CD4-positive, alpha-beta T cell treated with Interleukin-4 for 4 hours (primary cell): Measurements from ENCODE around the gene IL1RL1.
"Not testable (repeated sequence)": the region's sequence is repeated elsewhere in the genome, so short reads cannot be mapped to it uniquely, and the experiment has no call there.

Experiments used
- DNase-seq: peaks from one replicate; pipeline ENCODE4 v3.0.0-alpha.2; 2020

IL1RL1 gene

DNA sequence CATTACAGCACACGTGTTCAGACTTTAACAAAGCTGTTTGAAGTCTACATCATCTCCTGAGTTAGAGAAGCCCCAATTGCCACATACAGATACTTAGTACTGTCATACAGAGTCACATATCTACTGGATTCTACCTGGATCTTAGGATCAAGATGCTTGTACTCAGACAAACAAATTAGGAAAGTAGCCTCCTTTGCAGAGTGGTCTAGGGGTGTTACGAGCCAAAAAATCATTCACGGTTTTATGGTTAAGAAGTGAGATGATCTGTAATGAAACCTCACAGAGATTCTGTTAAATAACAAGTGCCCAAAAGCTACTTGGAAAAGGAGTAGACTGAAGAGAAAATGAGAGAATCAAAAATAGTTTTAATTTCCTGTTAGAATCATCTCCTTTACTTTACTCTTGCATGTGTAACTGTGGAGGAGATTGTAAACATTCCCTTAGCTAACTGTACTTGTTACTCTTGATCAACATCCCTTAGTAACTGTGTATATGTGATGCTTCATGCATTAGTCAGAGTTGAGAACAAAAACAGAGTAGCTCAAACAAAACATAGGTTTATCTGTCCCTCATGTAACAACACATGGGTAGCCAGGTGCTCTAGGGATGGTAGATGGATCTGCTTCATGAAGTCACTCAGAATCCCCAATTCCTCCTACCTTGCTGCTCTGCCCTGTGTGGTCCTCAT, 16.4 kb upstream of the IL1RL1 start:
- no peak for DNase-seq

DNA sequence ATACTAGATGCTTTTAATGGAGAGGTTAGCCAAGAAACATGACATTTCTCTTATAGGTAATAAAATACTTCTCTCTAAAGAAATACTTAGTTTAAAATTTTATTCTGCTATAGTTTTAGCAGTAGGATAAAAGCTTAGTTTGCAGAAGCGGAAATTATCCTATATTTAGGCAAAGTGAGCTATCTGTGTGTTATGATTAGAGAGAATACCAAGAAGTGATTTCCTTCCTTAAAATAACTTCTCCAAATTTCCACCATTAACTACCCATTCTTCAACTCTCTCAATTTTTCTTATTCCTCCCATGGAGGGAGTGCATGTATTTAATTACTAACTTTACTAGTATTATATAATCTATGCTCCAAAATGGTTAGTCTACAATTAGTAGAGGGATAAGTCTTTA, 15.8 kb upstream of the IL1RL1 start:
- DNase-seq = no peak

DNA sequence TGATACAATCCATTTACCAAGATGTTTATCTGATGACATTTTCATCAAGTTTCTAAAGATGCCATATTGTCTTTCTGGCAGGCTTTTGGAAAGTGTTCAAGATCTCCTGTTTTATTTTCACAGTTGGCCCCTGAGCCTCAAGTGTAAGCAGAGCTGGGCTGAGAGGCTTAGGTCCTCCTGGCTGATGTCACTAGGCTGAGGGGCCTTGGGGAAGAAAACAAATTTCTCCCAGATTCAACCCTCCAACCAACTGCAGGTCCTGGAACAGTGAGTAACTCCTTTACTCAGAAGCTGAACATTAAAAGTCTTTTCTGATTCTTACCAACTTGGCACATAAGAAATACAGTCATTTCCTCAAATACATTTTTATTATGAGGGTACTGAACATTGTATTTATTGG, 14.9 kb upstream of the IL1RL1 start:
- DNase-seq = no peak

DNA sequence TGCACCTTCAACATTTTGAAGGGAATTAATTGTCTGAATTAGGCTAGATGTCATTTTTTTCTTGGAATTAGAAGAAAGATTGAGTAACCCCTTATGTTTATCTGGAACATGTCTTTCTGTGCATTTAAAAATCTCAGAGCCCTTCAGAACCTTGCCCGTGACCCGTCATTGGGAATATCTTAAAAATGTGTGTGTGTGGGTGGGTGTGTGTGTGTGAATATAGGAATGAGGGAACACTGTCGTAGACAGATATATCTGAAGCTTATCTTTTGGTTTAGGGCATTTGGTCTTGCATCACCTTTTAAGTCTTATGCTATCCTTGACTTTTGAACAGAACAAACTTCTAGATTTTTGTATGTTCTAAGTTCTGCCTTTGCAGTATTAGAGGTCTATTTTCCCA, 13.5 kb upstream of the IL1RL1 start:
- no peak for DNase-seq

DNA sequence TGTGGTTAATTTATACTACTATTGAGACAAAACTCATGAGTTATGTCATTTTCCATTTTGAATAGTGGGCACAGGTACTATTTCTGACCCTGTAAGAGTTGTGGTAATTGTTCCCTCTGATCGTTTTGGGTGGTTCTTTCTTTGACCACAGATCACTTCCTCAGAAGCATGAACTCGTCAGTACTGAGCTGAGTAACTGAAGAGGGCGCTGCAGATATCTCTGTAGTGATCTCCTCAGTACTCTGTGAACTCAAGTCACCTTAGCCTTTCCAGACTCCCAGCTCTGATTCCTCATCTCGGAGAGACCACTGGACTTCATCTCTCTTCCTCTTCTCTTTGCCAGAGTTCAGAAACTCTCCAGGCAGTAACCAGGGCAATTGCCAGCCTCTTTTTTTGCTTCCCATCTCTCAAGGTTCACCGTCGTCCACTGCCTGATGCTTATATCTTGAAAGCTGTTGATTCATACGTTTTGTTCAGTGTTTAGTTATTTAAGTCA, 9.4 kb upstream of the IL1RL1 start:
- DNase-seq = peak; percentile 66

DNA sequence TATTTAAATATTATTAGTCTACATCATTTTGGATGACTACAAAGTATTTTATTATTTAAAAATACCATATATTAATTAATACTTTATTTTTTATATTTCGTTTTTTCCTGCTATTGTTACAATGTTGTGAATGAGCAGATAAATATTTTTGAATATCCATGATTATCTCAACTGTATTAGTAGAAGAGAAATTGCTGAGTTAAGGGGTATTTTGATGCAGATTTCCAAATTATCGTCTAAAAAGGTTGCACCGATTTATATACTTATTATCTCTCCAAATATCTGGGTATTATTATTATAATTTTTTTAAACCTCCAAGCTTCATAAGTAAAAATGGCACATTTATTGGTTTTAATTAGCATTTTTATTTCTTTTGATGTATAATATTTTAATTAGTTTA, 8.9 kb upstream of the IL1RL1 start:
- no peak for DNase-seq

DNA sequence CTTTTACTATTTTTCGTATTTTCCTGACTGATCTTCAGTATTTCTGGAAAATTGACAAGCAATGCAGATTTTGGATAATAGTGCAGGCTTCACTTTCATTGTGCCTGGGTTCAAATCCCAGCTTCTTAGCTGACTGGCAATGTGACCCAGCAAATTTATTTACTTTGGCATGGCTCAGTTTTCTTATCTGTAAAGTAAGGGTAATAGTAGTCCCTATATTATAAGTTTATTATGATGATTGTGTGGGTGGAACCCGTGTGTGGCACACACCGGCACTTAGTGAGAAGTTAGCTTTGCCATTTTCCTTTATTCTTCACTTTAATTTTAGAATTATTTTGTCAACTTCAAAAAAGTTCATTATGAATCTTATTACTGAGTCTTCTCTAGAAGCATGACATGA, 7.8 kb upstream of the IL1RL1 start:
- DNase-seq = no peak

DNA sequence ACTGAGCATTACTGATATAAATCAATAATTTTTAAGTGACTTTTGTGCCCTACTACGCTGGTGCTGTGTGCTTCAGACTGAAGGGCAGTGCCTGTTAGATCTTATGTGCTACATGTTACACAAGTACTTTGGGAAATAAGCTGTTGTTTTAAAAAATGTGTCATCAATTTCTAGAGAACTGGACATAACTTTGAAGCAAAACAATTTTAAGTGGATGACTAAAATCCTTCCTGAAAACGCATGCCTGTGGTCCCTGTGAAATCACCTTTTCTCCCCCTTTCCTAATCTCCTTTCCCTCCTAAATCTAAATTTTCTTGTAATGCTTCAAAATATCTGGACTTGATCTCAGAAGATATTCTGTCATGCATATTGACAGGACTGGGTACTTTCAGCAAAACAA, 7.1 kb upstream of the IL1RL1 start:
- DNase-seq = no peak

DNA sequence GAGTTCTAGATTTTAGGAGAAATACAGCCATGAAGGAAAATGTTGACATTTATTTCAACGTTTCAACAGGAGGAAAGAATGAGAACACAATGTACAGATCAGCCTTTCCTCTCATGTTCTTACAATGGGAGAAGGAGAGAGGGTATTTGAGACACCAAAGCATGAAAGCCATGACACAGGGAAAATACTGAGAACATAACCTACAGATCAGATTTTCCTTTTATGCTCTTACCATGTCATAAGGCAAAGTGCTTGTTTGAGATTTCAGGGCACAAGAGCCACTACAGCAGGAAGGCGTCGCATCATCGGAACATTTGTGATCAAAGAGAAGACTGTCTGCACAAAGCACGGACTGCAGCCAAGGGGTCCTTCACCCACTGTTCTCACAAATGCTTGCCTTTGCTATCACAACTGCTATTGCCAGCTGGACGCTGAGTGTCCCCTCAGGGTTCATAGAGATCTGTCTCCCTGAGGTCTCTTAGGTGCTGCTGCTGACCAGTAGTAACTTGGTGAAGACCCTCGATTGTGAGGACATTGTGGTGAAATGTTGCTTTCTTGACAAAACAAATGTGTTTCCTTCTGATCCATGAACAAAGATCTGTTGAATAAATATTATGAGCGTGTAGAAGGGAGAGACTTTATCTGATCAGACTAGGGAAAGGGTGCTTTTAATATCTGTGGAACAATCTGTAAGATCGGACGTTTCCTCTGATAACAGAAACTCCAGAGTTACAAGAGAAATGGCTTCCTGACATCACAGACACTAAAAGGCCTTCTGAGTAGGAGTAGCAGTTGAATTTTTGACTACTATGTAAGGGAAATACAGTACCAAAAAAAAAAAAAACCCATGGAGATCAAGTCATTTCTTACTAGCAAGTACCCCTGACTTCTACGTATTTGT, 6.4 kb upstream of the IL1RL1 start:
- DNase-seq = no peak

DNA sequence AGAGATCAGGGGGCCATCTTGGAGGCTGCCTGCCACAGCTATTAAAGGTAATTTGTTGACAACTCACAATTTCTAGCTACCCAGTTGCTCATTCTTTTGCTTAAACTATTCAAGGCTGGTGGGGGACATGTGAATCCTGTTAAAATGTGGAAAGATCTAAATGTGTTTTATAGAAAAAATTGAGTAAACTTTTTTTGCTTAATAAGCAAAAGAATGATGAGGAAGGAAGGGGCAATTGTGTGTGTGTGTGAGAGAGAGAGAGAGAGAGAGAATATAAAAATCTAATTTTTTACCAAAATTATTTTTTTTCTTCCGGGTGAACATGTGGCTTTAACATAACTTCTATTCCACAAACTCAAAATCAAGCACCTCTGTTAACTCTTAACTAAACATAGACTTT, 5.2 kb upstream of the IL1RL1 start:
- DNase-seq = no peak

DNA sequence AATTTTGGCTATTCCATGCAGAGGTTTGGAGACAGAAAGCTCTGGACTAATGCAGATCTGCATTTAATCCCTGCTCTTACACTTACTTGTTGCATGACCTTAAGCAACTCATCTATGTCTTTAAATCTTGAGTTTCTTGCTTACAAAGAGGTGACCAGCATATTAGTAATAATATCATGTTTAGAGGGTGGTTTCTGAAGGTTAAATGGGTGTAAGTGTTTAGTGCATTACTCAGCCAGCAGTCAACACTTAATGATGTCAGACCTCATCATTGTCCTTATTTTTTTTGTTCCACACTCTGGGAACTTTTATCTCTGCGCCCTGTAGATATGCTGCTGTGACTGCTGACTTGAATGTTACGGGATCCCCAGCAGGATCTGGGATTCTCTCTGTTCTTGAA, 1.7 kb downstream of the IL1RL1 start:
- DNase-seq = no peak

DNA sequence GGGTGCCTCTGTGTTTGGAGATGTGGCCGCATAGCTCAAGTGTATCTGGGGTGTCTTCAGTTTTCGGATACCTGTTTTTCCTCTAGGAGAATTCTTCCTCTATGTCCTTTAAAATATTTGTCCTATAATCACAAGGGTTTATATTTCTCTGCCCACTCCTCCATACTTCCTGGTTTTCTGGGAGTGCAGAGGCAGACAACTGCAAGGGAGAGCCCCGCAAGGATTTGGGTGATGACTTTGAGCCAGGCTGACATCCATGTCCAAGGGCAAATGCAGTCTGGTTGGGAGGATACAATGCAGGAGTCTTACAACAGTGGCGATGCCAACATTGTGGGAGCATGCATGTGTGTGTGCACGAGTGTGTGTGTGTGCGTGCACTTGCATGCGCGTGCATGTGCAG, 2.1 kb downstream of the IL1RL1 start:
- no peak for DNase-seq

DNA sequence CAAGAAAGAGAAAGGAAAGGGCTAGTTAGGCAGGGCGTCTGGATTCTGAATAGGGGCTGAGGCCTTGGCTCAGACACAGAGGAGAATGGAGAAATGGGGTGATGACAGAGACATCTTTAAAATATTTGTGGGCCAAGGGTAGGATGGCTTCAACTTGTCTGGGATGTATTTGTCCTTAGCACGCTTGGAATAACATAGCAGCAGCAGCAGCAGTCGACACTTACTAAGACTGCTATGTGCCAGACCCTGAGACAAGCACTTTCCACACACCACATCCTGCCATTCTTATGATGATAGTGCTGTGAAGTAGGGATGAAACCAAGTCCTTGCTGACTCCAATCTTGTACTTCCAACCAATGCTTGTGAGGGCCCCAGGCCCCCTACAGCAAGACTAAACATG, 2.6 kb downstream of the IL1RL1 start:
- DNase-seq = no peak

DNA sequence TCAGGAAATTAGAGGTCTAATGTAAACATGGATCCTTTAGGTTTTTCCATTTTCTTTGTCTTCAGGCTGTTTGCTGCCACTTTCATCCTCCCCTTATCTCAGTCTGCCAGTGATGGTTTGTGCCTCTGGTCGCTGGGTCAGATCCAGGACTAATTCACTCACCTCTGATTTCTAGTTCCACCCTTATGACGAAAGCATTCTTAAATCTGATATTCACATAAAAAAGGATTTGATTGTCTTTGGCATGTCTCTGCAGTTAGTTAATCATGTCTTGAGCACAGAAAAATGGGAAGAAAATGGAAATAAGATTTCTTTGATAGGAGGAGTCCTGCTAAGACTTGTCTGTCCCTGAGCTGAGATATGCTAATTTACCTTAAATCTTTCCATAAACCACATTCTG, 4.6 kb downstream of the IL1RL1 start:
- no peak for DNase-seq

DNA sequence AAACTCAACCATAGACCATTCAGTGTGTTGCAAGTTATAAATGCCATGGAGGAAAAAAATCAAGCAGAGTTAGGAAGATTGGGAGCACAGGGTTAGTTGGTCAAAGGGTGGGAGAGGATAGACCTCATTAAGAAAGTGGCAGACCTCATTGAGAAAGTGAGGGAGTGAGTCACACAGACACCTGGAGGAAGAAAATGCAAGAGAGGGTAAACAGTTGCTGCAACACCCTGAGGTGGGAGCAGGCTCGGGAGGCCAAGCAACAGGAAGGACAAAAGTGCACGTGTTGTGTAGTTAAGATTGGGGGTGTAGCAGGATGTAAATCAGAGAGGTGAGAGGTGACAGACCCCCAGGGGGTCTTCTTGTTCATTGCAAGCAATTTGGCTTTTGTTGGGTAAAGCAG, 6.4 kb downstream of the IL1RL1 start:
- DNase-seq = no peak

DNA sequence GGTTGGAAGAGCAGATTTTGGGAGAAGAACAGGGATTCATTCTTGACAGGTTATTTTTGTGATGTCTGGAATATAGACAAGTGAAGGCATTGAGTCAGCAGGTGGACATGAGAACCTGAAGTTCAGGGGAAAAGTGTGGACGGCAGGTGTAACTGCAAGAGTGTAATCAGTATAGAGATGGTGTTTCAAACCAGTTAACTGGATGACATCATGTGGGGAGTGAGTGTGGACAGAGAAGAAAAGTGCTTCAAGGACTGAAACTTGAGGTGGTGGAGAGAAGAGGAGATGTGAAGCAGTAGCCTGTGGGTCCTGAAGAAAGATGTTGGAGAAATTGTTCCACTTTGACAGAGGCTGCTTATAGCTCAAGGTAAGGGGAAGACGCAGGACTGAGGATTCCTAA, 7.1 kb downstream of the IL1RL1 start:
- no peak for DNase-seq

DNA sequence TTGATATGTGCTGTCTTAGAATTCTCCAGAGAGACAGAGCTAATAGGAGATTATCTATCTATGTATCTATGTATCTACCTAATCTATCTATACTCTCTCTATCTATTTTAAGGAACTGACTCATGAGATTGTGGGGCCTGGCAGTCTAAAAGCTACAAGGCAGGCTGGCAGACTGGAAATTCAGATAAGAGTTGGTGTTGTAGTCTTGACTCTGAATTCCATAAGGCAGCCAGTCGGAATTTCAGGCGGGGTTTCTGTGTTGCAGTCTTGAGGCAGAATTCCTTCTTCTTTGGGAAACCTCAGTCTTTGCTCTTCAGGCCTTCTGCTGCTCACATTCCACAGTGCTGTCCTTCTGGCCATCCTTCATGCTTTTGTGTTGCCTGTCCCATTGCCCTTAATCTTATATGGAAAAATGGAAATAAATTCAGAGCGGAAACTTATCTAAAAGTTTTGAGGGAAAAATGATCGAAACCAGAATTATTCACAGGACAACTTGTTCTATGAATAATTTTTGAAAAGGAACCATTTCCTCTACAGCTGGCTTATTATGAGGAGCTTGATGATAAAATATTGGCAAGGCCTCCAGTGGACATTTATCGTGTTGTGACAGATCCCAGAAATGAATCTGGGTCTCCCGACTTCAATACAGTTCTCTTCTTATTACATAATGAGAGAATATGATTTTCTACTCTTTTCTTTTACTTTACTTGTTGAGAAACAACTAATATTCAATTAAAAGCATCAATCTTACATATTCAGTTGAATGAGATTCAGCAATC, 10.8 kb downstream of the IL1RL1 start:
- no peak for DNase-seq

DNA sequence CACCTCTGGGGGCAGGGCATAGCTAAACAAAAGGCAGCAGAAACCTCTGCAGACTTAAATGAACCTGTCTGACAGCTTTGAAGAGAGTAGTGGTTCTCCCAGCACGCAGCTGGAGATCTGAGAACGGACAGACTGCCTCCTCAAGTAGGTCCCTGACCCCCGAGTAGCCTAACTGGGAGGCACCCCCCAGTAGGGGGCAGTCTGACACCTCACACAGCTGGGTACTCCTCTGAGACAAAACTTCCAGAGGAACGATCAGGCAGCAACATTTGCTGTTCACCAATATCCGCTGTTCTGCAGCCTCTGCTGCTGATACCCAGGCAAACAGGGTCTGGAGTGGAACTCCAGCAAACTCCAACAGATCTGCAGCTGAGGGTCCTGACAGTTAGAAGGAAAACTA, 13.6 kb downstream of the IL1RL1 start:
- not testable (repeated sequence) for DNase-seq

DNA sequence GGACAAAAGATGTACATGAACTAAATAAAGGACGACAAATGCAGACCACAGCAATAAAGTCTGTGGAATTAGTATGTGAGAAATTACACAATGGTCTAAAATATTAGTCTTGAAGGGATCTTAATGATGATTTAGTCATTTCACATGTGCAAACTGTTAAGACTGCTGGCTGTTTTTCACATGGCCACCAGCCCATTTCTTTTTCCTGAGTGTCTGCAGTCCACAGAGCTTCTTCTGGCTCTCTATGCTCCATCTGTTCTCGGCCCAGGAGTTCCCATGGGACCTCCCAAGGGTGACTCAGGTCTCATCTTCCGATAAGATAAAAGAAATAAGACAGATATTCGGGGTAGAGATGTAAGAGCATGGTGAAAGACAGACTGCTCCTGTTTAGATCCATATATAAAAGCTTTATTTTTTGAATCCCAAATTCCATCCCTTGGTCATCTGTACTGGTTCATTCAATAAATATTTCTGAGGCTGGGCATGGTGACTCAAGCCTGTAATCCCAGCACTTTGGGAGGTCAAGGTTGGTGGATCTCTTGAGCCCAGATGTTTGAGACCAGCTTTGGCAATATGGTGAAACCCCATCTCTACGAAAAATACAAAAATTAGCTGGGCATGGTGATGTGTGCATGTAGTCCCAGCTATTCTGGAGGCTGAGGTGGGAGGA, 20.1 kb downstream of the IL1RL1 start:
- DNase-seq = no peak

DNA sequence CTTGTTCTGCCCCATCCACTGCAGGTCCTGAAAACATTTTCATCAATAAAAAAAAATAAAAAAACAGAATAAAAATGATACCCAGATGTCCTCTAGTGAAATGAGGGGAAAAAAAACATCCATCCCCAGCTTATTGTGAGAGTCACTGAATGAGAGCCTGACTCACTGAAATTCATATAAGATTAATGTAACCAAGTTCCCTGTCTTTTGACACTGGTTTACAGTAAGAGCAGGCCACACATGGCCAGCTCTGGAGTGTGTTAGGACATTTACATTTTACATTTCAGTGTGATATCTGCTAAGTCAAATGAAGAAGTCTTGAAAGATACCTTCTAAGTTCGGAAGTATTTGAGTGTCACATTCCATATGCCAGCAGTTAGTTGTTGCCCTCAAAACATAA, 23.1 kb downstream of the IL1RL1 start:
- no peak for DNase-seq

DNA sequence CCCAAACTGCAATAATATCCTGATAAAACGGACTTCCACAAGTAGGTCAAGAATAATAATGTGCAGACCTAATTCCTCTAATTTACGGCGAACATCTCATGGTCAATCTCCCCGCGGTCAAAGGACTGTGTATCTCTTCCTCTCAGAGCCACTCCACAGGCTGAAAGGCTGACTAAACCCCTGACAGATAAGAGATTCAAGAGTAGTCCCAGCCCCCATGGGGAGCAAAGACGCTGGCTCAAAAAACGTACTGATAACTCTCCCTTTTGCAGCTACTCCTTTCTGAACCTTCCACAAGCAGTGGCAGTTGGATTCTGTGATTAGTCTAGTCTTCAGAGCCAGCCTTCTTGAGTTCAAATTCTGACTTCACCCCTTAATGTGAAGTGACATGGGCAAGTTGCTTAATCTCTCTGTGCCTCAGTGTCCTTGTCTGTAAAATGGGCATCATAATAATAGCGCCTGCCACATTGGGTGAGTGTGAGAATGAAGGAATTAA, 24.6 kb downstream of the IL1RL1 start:
- DNase-seq = no peak

DNA sequence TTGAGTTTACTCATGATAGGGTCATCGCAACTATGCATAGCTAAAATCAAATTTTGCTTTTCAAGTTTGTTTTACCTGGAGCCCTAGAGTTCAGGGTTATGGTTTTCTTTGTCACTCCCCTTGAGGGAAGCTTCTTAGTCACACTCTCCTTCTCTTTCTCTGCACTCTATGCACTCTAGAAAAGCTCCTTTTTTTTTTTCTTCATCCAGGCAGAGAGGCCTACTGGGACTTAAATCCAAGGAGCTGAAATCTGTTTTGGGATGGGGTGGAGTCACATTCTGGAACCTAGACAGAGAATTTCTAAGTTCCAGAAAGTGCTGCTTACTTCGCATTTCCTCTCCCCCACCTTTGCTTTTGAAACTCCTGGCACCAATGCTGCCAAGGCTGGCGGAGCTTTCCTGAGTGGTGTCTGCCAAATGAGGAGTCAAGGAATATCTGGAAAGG, 25.2 kb downstream of the IL1RL1 start:
- no peak for DNase-seq

DNA sequence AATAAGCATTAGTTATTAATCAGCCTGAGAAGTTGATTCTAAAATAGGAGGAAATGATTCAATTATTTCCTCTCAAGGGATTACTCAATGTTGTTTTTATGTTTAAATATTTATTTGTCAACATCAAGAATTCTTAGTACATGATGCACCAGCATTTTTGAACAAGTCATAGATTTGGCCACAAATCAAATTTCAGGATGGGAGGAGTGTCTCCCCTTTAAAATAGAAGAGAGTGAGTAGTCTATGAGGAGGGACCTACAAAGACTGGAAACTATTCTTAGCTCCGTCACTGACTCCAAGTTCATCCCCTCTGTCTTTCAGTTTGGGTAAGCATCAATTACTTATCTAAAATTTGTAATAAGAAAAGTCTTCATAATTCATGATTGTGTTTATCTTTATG, 25.6 kb downstream of the IL1RL1 start:
- DNase-seq = no peak
